ENCODE results near the gene NRP2.

NRP2 gene

DNA sequence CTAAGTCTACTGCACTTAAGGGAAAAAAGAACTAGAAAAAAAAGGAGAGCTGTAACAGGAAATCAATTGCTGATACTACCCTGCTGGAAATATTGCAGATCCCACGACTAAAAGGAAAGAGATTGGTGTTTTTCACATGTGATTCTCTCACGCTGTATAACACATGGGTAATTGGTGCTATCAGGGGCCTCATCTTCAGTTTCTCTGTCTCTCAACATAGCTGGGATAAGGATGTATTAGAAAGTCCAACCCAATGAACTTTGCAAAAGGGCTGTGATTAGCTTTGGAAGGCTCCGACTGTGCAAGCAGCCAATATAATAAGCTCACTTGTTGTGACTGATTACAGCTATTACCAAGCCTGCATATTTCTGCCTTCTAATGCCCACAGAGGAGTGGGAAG lies 133.4 kb downstream of the NRP2 start:
- TF ChIP-seq GATA2 (IDR thresholded peaks at IDR 0.05; ENCODE audit: low read depth, low read length) (peak; percentile 81), GATA3 (IDR thresholded peaks at IDR 0.05; ENCODE audit: low read depth, low read length) (peak; percentile 42; the same call in 1 of the 2 replicates)

DNA sequence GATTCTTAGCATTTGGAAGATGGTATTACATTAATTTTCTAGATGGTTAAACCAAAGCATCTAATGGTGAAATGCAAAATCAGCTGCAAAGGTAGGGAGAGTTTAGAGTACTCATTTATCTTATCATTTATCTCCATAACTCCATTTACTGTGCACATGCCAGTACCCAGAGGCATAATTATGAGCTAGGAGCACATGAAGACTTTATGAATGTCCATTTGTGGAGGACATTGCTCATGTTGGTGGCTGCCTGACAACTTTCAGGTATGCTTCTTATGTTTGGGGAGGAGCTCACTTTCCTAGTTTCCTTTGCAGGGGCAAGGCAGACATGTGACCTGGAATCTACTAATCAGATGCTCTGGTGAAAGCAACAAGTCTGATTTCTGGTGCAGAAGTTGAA lies 134.0 kb downstream of the NRP2 start:
- 0 out of 2 replicates have a peak, but pooled peaks have one; percentile 16 for TF ChIP-seq GATA3 (IDR thresholded peaks at IDR 0.05; ENCODE audit: low read depth, low read length)
- 0 out of 2 replicates have a peak, but pooled peaks have one; percentile 20 for TF ChIP-seq GATA2 (IDR thresholded peaks at IDR 0.05; ENCODE audit: low read depth, low read length)

DNA sequence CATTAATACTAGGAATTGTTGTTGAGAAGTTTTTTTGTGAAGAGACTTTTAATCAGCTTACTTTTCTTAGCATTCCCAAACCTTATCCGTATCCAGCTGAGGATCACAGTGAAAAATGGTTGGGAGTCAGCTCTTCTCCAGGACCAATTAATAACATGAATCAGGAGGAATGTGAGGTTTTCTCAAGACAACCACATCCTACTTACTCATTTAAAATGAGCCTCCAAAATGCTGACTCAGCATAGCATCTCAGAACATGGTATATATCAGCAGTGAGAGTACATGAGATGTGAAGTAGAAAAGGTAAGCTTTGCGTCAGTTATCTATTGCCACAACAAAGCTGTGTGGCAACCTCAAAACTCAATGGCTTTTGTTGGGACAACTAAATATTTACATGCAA lies 140.3 kb downstream of the NRP2 start:
- TF ChIP-seq GATA2 (IDR thresholded peaks at IDR 0.05; ENCODE audit: low read depth, low read length): no peak
- no peak for TF ChIP-seq GATA3 (IDR thresholded peaks at IDR 0.05; ENCODE audit: low read depth, low read length)

DNA sequence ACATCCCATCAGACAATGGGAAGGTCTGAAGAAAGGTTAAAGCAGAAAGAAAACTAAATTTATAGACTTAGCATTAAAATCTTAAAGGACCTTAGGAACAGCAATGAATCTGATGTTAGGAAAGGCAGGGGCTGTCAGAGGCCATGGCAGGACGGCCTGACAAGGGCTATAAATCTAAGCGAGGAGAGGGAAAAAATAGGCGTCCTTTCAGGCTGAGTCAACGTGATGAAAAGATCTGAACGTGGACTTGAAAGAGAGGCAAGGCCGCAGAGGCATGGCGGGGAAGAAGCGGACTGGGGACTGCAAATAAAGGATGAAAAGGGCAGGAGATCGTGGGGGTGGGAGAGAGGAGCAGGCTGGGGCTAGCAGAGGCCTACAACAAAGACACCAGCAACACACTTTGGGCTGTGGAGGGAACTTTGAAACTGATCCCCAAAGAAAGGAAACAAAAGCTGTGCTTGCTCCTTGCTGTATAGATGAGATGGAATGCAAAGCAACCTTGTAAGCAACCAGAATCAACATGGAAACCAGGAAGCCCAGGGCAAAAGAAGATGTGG lies 145.6 kb downstream of the NRP2 start:
- TF ChIP-seq GATA2 (IDR thresholded peaks at IDR 0.05; ENCODE audit: low read depth, low read length): no peak
- no peak for TF ChIP-seq GATA3 (IDR thresholded peaks at IDR 0.05; ENCODE audit: low read depth, low read length)

DNA sequence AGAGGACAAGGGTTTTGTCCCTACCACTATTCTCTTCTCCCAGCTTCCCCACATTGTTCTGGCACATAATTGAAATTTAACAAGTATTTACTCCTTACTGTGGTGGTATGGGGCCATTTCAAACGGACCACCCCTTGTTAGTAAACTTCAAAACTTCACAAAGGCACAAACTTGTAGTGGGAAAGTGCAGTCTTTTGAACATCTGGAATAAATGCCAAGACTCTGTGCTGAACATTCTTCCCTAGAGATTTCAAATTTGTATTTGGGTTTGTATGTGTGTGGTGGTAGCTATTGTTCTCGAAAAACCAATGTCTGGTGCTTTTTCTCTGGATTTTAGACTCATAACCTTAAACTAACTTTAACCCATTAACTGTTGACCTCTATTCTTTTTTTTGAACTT lies 151.6 kb downstream of the NRP2 start:
- TF ChIP-seq GATA3 (IDR thresholded peaks at IDR 0.05; ENCODE audit: low read depth, low read length) (no peak), GATA2 (IDR thresholded peaks at IDR 0.05; ENCODE audit: low read depth, low read length) (no peak)

DNA sequence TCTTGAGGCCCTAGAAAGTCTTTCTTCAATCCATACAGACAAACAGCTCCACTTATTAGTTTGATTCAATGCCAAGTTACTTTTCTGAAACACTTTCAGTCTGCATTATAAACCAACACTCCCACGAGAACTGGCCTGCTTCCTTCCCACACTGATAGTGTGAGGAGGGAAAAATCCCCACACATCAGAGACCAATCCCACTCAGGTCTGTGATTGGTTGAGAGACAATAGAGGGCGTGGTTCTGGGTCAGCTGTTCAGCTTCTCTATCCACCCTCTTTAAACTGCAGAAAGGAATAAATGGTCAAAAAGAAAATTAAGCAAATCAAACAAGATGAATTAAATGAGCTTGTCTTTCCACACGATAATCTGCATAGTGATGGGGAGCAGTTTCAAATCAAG lies 152.5 kb downstream of the NRP2 start:
- no peak for TF ChIP-seq GATA2 (IDR thresholded peaks at IDR 0.05; ENCODE audit: low read depth, low read length)
- TF ChIP-seq GATA3 (IDR thresholded peaks at IDR 0.05; ENCODE audit: low read depth, low read length): no peak

DNA sequence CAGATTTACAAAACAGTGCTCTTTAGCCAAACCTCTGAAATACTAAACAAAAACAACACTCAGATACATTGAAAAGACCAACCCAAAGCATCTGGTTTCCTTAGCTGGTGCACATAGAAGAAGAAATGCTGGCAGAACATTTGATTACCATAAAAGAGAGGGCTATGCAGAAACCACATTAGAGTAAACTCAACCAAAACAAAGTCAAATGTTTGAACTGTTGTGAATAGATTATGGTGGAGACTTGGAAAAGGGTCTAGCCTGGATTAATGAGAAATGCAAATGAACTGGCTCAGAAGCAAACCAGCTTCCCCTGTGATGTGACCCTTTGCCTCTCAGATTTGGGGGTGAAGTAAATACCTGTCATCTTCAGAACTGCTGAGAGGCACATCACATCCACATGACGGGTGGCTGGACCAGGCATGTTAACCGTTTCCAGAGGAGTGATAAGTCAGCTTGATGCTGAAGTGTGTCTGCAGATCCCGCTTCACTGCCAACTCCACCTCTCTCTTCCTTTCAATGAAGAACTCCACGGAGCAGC lies 153.0 kb downstream of the NRP2 start:
- TF ChIP-seq GATA3 (IDR thresholded peaks at IDR 0.05; ENCODE audit: low read depth, low read length) (no peak), GATA2 (IDR thresholded peaks at IDR 0.05; ENCODE audit: low read depth, low read length) (no peak)

DNA sequence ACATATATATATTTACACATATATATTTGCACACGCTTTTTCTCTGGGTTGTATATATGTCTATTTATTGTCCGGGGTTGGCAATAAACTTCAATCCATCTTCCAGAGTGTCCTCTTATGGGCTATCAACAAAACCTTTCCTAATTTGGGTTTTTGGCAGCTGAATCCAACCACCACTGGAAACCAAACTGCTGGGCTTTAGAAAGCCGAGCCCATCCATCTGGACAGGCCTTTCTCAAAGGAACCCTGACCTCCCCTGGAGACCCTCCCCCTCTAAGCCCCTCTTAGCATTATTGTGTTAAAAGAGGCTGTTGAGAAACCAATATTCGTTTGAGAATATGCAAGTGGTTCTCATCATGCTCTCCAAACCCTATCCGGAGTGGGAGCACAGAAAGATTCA lies 153.6 kb downstream of the NRP2 start:
- TF ChIP-seq GATA3 (IDR thresholded peaks at IDR 0.05; ENCODE audit: low read depth, low read length): no peak
- TF ChIP-seq GATA2 (IDR thresholded peaks at IDR 0.05; ENCODE audit: low read depth, low read length): no peak

DNA sequence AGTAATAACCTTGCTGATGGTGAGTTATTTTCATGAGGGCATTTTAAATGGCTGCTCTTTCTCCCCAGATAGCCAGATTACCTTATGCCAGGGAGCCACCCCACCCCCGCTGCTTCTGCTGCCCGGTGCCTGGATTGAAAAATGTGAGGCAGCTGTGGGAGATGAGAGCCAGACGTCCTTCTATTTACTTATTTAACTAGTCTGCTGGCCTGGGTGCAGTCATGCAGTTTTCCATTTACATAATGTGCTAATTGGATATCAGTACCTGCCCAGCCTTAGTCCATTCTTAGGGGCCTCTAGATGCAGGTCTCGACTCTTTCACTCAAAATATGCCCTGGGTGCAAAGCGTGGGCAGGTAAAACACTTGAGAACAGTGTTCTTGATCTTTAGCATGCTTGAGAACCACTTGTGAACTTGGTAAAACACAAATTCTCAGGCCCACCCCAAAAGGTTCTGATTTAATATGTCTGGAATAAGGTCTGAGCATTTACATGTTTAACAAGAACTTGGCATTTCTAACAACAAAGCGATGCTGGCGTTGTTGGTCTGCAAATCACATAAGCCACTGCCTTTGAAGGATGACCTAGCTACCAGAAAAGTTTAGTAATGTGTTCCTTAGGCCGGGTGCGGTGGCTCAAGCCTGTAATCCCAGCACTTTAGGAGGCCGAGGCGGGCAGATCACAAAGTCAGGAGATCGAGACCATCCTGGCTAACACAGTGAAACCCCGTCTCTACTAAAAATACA lies 154.3 kb downstream of the NRP2 start:
- TF ChIP-seq GATA2 (IDR thresholded peaks at IDR 0.05; ENCODE audit: low read depth, low read length) (no peak), GATA3 (IDR thresholded peaks at IDR 0.05; ENCODE audit: low read depth, low read length) (no peak)

GRCh38 chr2:205837663-205838062 lies 155.4 kb downstream of the NRP2 start:
- TF ChIP-seq GATA2 (IDR thresholded peaks at IDR 0.05; ENCODE audit: low read depth, low read length): no peak
- no peak for TF ChIP-seq GATA3 (IDR thresholded peaks at IDR 0.05; ENCODE audit: low read depth, low read length)

DNA sequence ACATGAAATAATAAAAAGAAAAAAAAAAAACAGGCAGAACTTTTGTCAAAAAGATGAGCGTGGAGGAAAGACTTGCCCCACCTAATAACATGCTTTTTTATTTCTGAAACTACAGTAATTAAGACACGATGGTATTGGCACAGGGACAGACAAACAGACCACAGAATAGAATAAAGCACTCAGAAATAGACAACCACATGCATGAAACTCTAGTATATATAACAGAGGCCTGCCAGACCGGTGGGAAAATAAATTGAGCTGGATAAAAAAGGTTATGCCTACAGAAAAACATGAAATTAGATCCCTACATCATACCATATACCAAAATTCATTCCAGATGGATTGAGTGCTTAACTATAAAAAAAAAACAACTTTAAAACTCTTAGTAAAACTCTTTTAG lies 163.1 kb downstream of the NRP2 start:
- TF ChIP-seq GATA3 (IDR thresholded peaks at IDR 0.05; ENCODE audit: low read depth, low read length): no peak
- TF ChIP-seq GATA2 (IDR thresholded peaks at IDR 0.05; ENCODE audit: low read depth, low read length): no peak
